Chondrocyte (in vitro differentiated cells): ENCODE data around the gene KCNJ14. TPM values are rescaled to one million over a fixed set of nuclear protein-coding genes. Genes with fewer than 3 reads are reported as not detected.

Experiments used
- DNase-seq: peaks from one replicate; pipeline ENCODE4 v3.0.0; 2021; ENCODE audit warnings: mixed read lengths, low spot score
- H3K27ac Mint-ChIP-seq: one replicate; pipeline ENCODE4 v1.8.0; 2021; ENCODE audit warnings: mild to moderate bottlenecking, moderate library complexity, mixed read lengths; ENCODE audit not compliant: unreplicated experiment
- H3K27me3 Mint-ChIP-seq: 2 replicates; pipeline ENCODE4 v1.8.0; 2021; ENCODE audit warnings: low read depth, mixed read lengths
- H3K36me3 Mint-ChIP-seq: 2 replicates; pipeline ENCODE4 v1.8.0; 2021; ENCODE audit warnings: low read depth, mixed read lengths
- H3K4me1 Mint-ChIP-seq: 2 replicates; pipeline ENCODE4 v1.8.0; 2021; ENCODE audit warnings: low read depth, mild to moderate bottlenecking, mixed read lengths
- H3K4me3 Mint-ChIP-seq: one replicate; pipeline ENCODE4 v1.8.0; 2021; ENCODE audit warnings: mild to moderate bottlenecking, moderate library complexity, mixed read lengths; ENCODE audit not compliant: unreplicated experiment
- H3K9me3 Mint-ChIP-seq: 2 replicates; pipeline ENCODE4 v1.8.0; 2021; ENCODE audit warnings: low read depth, mixed read lengths
- total RNA-seq: library from RNA; stranded (reverse); gene quantifications from 3 replicates; pipeline ENCODE4 v1.2.1, GENCODE V29; 2021
- TF ChIP-seq, protein P1 (sequence below): fragments of 200-600 bp; sonication (generic); IDR thresholded peaks from 2 replicates; pipeline ENCODE4 v1.5.0; 2021; ENCODE audit warnings: antibody characterized with exemption, mild to moderate bottlenecking, moderate library complexity

KCNJ14 gene
- total RNA-seq, 1 donor from 2014 or later = 0.95 TPM

DNA sequence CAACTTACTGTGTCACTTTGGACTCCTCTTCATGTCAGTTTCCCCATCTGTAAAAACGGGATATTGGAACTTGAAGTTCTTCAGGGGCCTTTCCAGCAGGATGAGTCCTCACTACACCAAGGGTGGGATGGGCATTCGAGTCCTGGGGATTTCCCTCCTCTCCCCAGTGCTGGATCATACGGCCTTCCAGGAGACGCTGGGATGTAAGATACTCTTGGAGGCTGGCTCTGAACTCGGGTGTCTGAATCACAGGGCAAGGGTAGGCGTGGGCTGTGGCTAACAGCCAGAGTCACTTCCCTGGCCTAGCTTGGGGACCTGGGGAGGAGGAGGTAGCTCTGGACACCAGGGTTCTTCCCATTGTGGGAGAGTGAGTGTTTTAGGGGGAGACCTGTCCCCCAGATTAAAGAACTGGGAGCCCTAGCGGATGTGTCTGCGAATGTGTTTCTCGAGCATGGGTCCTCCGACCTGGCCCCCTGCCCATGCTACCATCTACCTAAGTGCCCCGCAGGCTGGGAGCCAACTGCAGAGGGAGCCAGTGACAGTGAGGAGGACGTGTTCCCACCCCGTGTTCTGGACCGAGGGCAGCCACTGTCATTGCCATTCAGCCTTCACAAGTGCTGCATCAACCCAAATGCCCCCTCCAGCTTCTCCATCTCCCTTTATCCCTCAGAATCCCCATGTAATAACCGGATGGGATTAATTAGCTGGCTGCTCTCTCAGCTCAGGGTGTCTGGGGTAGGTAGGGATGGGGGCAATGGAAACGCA, 11.4 kb downstream of the KCNJ14 start:
- Mint-ChIP-seq H3K9me3 (no peaks in the 10 kb centered on the region), H3K4me1 (peaks cover 27% of the 10 kb centered on the region), H3K36me3 (peaks cover 11% of the 10 kb centered on the region), H3K27me3 (no peaks in the 10 kb centered on the region), H3K27ac (no peak overlapping the region), H3K4me3 (no peak overlapping the region)
- TF ChIP-seq, protein P1, sequence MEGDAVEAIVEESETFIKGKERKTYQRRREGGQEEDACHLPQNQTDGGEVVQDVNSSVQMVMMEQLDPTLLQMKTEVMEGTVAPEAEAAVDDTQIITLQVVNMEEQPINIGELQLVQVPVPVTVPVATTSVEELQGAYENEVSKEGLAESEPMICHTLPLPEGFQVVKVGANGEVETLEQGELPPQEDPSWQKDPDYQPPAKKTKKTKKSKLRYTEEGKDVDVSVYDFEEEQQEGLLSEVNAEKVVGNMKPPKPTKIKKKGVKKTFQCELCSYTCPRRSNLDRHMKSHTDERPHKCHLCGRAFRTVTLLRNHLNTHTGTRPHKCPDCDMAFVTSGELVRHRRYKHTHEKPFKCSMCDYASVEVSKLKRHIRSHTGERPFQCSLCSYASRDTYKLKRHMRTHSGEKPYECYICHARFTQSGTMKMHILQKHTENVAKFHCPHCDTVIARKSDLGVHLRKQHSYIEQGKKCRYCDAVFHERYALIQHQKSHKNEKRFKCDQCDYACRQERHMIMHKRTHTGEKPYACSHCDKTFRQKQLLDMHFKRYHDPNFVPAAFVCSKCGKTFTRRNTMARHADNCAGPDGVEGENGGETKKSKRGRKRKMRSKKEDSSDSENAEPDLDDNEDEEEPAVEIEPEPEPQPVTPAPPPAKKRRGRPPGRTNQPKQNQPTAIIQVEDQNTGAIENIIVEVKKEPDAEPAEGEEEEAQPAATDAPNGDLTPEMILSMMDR = no peak
- DNase-seq = no peak

DNA sequence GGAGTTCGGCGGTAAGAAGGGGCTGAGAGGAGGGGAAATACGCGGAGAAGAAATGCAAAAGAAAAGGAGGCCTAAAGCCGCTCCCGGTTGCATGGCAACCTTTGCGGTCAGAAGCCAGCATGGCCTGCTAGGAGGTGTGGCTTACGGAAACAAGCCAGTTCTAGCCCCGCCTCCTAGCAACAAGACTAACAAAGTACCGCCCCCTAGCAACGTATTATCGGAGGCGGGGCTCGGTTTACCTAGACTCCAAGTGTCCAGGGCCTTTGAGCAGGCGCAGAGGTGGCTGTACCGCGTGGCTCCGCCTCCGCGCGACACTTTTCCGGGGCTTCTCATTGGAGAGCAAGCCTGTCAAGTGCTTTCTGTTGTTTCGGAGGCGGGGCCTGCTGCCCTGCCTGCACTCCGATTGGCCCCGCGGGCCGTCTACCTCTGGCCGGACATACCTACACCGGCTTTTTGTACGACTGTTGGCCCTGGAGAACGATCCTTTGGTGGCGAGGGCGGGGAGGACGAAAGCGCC, 13.5 kb downstream of the KCNJ14 start:
- peak; percentile 100 for DNase-seq
- Mint-ChIP-seq H3K4me1 (peaks cover 27% of the 10 kb centered on the region), H3K27ac (peak overlapping the region; percentile 97), H3K36me3 (peaks cover 18% of the 10 kb centered on the region), H3K9me3 (no peaks in the 10 kb centered on the region), H3K4me3 (peak overlapping the region; percentile 82), H3K27me3 (no peaks in the 10 kb centered on the region)
- TF ChIP-seq, protein P1 = no peak

DNA sequence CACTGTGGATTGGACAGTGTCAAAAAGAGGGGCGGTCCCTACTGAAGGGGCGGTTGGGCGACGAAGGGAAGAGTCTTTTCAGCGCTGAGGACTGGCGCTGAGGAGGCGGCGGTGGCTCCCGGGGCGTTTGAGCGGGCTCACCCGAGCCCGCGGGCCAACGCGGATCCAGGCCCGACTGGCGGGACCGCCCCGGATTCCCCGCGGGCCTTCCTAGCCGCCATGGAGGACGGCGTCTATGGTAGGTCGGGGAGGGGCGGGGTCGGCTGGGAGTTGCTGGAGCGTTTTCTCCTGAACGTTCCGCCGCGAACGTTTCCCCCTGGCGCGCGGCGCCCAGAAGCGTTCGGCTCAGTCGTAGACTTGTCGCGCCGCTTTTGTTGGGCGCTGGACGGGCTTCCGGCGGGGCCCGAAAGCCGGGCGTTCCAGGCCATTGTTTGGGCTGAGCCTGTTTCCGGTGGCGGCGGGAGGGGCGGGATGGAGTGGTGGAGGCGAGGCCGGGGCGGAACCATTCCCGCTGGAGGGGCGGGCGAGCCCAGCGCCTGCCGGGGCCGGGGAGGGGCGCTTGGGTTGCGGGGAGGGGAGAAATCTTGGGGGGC, 14.0 kb downstream of the KCNJ14 start, which contains the start of gene CYTH2:
CYTH2 (plus strand) TSS at position 81 of the 593 bp plus-strand sequence; CDS start at position 220, 139 bp downstream.
- Mint-ChIP-seq H3K4me3 (peak within 1 kb of the TSS; percentile 82), H3K27me3 (no peaks in the 10 kb centered on the region), H3K27ac (peak within 1 kb of the TSS; percentile 97), H3K4me1 (peaks cover 28% of the 10 kb centered on the region), H3K9me3 (no peaks in the 10 kb centered on the region), H3K36me3 (peaks cover 20% of the 10 kb centered on the region)
- no peak for DNase-seq
- TF ChIP-seq, protein P1 = peak; percentile 22

DNA sequence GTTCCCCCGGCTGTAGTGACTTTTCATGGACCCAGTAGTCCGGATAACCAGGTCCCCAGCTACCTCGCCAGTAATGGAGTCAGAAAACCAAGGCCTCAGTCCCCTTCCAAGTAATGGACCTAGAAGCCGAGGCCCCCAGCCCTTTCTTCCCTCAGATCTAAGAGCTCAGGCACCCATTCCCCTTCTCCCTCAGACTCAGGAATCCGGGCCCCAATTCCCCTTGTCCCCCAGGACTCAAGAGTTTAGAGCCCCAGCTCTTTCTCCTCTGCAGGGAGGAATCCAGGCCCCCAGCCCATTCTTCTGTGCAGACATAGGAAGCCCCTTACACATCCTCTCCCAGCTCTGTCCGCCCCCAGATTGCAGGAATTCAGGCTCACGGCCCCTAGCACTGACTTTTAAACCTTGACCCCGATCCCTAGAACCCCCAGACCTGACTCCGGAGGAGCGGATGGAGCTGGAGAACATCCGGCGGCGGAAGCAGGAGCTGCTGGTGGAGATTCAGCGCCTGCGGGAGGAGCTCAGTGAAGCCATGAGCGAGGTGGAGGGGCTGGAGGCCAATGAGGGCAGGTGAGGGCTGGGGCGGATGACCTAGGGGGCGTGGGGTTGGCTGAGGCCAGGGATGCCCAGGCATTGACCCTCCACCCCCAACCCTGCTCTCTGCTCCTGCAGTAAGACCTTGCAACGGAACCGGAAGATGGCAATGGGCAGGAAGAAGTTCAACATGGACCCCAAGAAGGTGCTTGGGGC, 14.7 kb downstream of the KCNJ14 start:
- Mint-ChIP-seq H3K36me3 (peaks cover 24% of the 10 kb centered on the region), H3K9me3 (no peaks in the 10 kb centered on the region)
- DNase-seq = no peak

More for the DNA sequence above, 14.7 kb downstream of the KCNJ14 start:
- TF ChIP-seq, protein P1 = no peak
- Mint-ChIP-seq H3K27me3 (no peaks in the 10 kb centered on the region), H3K4me3 (peak overlapping the region; percentile 82), H3K27ac (no peak overlapping the region), H3K4me1 (peaks cover 29% of the 10 kb centered on the region)
